Measurements from ENCODE around the gene AKT3.

DNA sequence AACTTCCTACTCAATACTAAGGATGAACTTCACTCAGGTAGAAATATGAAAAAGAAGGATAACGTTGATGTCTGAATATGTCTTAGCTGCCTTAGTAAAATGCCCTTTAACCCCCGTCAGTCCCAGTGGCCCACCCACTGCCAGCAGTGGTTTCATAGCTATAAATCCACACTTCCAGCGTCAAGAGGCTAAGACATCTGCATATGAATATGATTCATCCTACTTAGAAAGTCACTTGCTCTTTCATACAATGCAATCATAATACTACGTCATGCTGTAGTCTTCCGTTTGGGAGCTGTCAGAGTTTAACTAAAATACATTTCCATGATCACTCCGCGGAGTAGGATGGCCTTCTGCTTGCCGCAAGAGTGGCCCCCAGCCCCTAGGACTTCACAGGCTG, 346.9 kb downstream of the AKT3 start:
- TF ChIP-seq CTCF (IDR thresholded peaks at IDR 0.05 in 4 of 5, conservative IDR thresholded peaks at IDR 0.05 in 1 of 5) (no peak), POLR2A (IDR thresholded peaks at IDR 0.05) (no peak)

All from gastrocnemius medialis (tissue), 4 donors.